CD4-positive, alpha-beta T cell treated with Interleukin-4 for 4 hours (primary cell): Measurements from ENCODE around the gene SLC6A6.

Experiments
- DNase-seq: peaks from one replicate; pipeline ENCODE4 v3.0.0-alpha.2; 2020

The SLC6A6 gene

GRCh38 chr3:14402304-14402811 lies at the start of gene SLC6A6:
Gene SLC6A6 (plus strand): TSS chr3:14402606. CDS start chr3:14443635, 41,029 bp downstream.
- peak; percentile 97 for DNase-seq

GRCh38 chr3:14353502-14353901 lies 48.9 kb upstream of the SLC6A6 start:
- DNase-seq, result no peak

GRCh38 chr3:14357463-14357862 lies 44.9 kb upstream of the SLC6A6 start:
- DNase-seq, result no peak

GRCh38 chr3:14358426-14359211 lies 43.8 kb upstream of the SLC6A6 start:
- DNase-seq, result no peak

- DNase-seq, result no peak
These were observed 43.1 kb upstream of the SLC6A6 start for GRCh38 chr3:14359348-14359747.

- DNase-seq, result no peak
These were observed 42.1 kb upstream of the SLC6A6 start for GRCh38 chr3:14360123-14360881.

GRCh38 chr3:14361068-14361677 lies 41.2 kb upstream of the SLC6A6 start:
- DNase-seq, result no peak

- no peak for DNase-seq
These were observed 39.5 kb upstream of the SLC6A6 start for GRCh38 chr3:14362890-14363289.

- no peak for DNase-seq
These were observed 39.0 kb upstream of the SLC6A6 start for GRCh38 chr3:14363379-14363778.

- no peak for DNase-seq
These were observed 38.4 kb upstream of the SLC6A6 start for GRCh38 chr3:14363991-14364390.

GRCh38 chr3:14364580-14365292 lies 37.7 kb upstream of the SLC6A6 start:
- no peak for DNase-seq

- DNase-seq, result no peak
These were observed 36.2 kb upstream of the SLC6A6 start for GRCh38 chr3:14366248-14366647.

GRCh38 chr3:14366915-14367823 lies 35.2 kb upstream of the SLC6A6 start:
- DNase-seq, result no peak

- DNase-seq, result no peak
These were observed 34.3 kb upstream of the SLC6A6 start for GRCh38 chr3:14368146-14368545.

- DNase-seq, result no peak
These were observed 33.5 kb upstream of the SLC6A6 start for GRCh38 chr3:14368885-14369284.

GRCh38 chr3:14369675-14370669 lies 32.4 kb upstream of the SLC6A6 start:
- no peak for DNase-seq

GRCh38 chr3:14370720-14371572 lies 31.5 kb upstream of the SLC6A6 start:
- no peak for DNase-seq

- peak; percentile 11 for DNase-seq
These were observed 30.6 kb upstream of the SLC6A6 start for GRCh38 chr3:14371573-14372474.
